ENCODE results near the gene ANO10.
"Not testable (repeated sequence)": the region's sequence is repeated elsewhere in the genome, so short reads cannot be mapped to it uniquely, and the experiment has no call there.

The ANO10 gene

GRCh38 chr3:43515208-43515917 is 106.4 kb downstream of the ANO10 start:
- DNase-seq, result no peak

GRCh38 chr3:43512754-43513404 is 108.9 kb downstream of the ANO10 start:
- no peak for DNase-seq

- DNase-seq, result no peak
These were observed 115.2 kb downstream of the ANO10 start for GRCh38 chr3:43506644-43507043.

GRCh38 chr3:43505351-43505750 is 116.5 kb downstream of the ANO10 start:
- no peak for DNase-seq

- DNase-seq, result no peak
These were observed 118.6 kb downstream of the ANO10 start for GRCh38 chr3:43503067-43503728.

GRCh38 chr3:43499256-43499655 is 122.6 kb downstream of the ANO10 start:
- DNase-seq, result peak; percentile 54

- no peak for DNase-seq
These were observed 123.9 kb downstream of the ANO10 start for GRCh38 chr3:43497905-43498365.

GRCh38 chr3:43497422-43497821 is 124.4 kb downstream of the ANO10 start:
- no peak for DNase-seq

- DNase-seq, result no peak
These were observed 125.0 kb downstream of the ANO10 start for GRCh38 chr3:43496740-43497375.

- DNase-seq, result not testable (repeated sequence)
These were observed 128.9 kb downstream of the ANO10 start for GRCh38 chr3:43492932-43493331.

- DNase-seq, result not testable (repeated sequence)
These were observed 130.0 kb downstream of the ANO10 start for GRCh38 chr3:43491807-43492206.

- no peak for DNase-seq
These were observed 131.1 kb downstream of the ANO10 start for GRCh38 chr3:43490640-43491185.

GRCh38 chr3:43489930-43490329 is 131.9 kb downstream of the ANO10 start:
- no peak for DNase-seq

- DNase-seq, result no peak
These were observed 135.9 kb downstream of the ANO10 start for GRCh38 chr3:43485931-43486330.

GRCh38 chr3:43484926-43485488 is 136.8 kb downstream of the ANO10 start:
- DNase-seq, result no peak

- DNase-seq, result no peak
These were observed 140.4 kb downstream of the ANO10 start for GRCh38 chr3:43481375-43481774.

- DNase-seq, result not testable (repeated sequence)
These were observed 143.0 kb downstream of the ANO10 start for GRCh38 chr3:43478839-43479238.

GRCh38 chr3:43478118-43478785 is 143.6 kb downstream of the ANO10 start:
- DNase-seq, result no peak

GRCh38 chr3:43477600-43477999 is 144.2 kb downstream of the ANO10 start:
- DNase-seq, result no peak

- no peak for DNase-seq
These were observed 148.1 kb downstream of the ANO10 start for GRCh38 chr3:43473737-43474136.

GRCh38 chr3:43473244-43473643 is 148.6 kb downstream of the ANO10 start:
- no peak for DNase-seq

- DNase-seq, result peak; percentile 21
These were observed 153.7 kb downstream of the ANO10 start for GRCh38 chr3:43468133-43468532.
